ENCODE data around the gene RIMKLB.

RIMKLB gene

GRCh38 chr12:8832500-8832899, 134.7 kb downstream of the RIMKLB start:
- H3K9ac ChIP-seq (ENCODE audit: low read length), result no peak overlapping the region
- H3F3A ChIP-seq (ENCODE audit: insufficient read depth), result no peaks in the 10 kb centered on the region
- TF ChIP-seq EZH2phosphoT487 (conservative IDR thresholded peaks at IDR 0.05; ENCODE audit: low read length) (no peak), CTCF (IDR thresholded peaks at IDR 0.05; ENCODE audit: insufficient read depth, low read length, poor library complexity, severe bottlenecking) (no peak)
- H4K20me1 ChIP-seq (ENCODE audit: low read depth, low read length), result no peaks in the 10 kb centered on the region
- no peaks in the 10 kb centered on the region for H3K27me3 ChIP-seq (ENCODE audit: low read length)
- no peak overlapping the region for H2AFZ ChIP-seq (ENCODE audit: low read depth, low read length, severe bottlenecking)
- no peak overlapping the region for H3K4me3 ChIP-seq (ENCODE audit: insufficient read depth, low read length, poor library complexity, severe bottlenecking)
- no peak overlapping the region for H3K4me2 ChIP-seq (ENCODE audit: low read depth, low read length, poor library complexity, severe bottlenecking)
- H3K9me2 ChIP-seq (replicated peaks; ENCODE audit: insufficient read depth, low read length), result no peaks in the 10 kb centered on the region
- no peak overlapping the region for H3K27ac ChIP-seq (ENCODE audit: low read depth, low read length)
- no peaks in the 10 kb centered on the region for H3K9me3 ChIP-seq (ENCODE audit: insufficient read depth, low read length)
- no peaks in the 10 kb centered on the region for H3K36me3 ChIP-seq (ENCODE audit: low read length)
- no peaks in the 10 kb centered on the region for H3K79me2 ChIP-seq (ENCODE audit: insufficient read depth, low read length)

Data from SU-DHL-6 (cell line).